IPS-NIHi7 (cell line): Measurements from ENCODE around the gene SRGAP1.
A peak's percentile ranks its signal among the peaks of the same experiment; 100 is the strongest.

Experiments
- DNase-seq: peaks from one replicate; pipeline ENCODE4 v3.0.0; 2012; ENCODE audit warnings: mixed read lengths; ENCODE audit errors: extremely low spot score

SRGAP1 gene

GRCh38 chr12:63844391-63845341 lies at the start of gene SRGAP1:
Gene SRGAP1, plus strand, starts transcription at chr12:63844700. Its CDS starts 117 bp downstream, at chr12:63844817.
- DNase-seq, result peak; percentile 32

- no peak for DNase-seq
Measured at GRCh38 chr12:63795032-63795687, 49.3 kb upstream of the SRGAP1 start.

GRCh38 chr12:63795944-63796343 lies 48.6 kb upstream of the SRGAP1 start:
- no peak for DNase-seq

- DNase-seq, result no peak
Measured at GRCh38 chr12:63802012-63802608, 42.4 kb upstream of the SRGAP1 start.

- DNase-seq, result no peak
Measured at GRCh38 chr12:63804746-63805145, 39.8 kb upstream of the SRGAP1 start.

GRCh38 chr12:63805704-63806672 lies 38.5 kb upstream of the SRGAP1 start:
- no peak for DNase-seq

- DNase-seq, result no peak
Measured at GRCh38 chr12:63808631-63809030, 35.9 kb upstream of the SRGAP1 start.

- no peak for DNase-seq
Measured at GRCh38 chr12:63809566-63809965, 34.9 kb upstream of the SRGAP1 start.

GRCh38 chr12:63811334-63811733 lies 33.2 kb upstream of the SRGAP1 start:
- no peak for DNase-seq

- DNase-seq, result no peak
Measured at GRCh38 chr12:63811755-63812154, 32.7 kb upstream of the SRGAP1 start.

GRCh38 chr12:63814146-63814772 lies 30.2 kb upstream of the SRGAP1 start:
- no peak for DNase-seq

GRCh38 chr12:63815482-63815852 lies 29.0 kb upstream of the SRGAP1 start:
- no peak for DNase-seq

GRCh38 chr12:63816031-63816430 lies 28.5 kb upstream of the SRGAP1 start:
- no peak for DNase-seq

- no peak for DNase-seq
Measured at GRCh38 chr12:63820427-63820826, 24.1 kb upstream of the SRGAP1 start.

- DNase-seq, result no peak
Measured at GRCh38 chr12:63821781-63822251, 22.7 kb upstream of the SRGAP1 start.

GRCh38 chr12:63822352-63822751 lies 22.1 kb upstream of the SRGAP1 start:
- DNase-seq, result no peak

GRCh38 chr12:63823040-63823439 lies 21.5 kb upstream of the SRGAP1 start:
- DNase-seq, result no peak

- peak; percentile 64 for DNase-seq
Measured at GRCh38 chr12:63826006-63826585, 18.4 kb upstream of the SRGAP1 start.

- DNase-seq, result no peak
Measured at GRCh38 chr12:63828867-63829266, 15.6 kb upstream of the SRGAP1 start.

GRCh38 chr12:63836046-63836445 lies 8.5 kb upstream of the SRGAP1 start:
- no peak for DNase-seq
